HL-60/S4 treated with phorbol 12-myristate 13-acetate at 8.2 ng/mL for 4 days and 3 days (cell line): ENCODE data around the gene MED16.

ENCODE experiments used
- in situ Hi-C: fragments of 300-500 bp; cut with MboI; formaldehyde crosslinking; loops from 2 replicates; pipeline ENCODE4 v1.15.0; 2022; ENCODE audit warnings: low sequenced_read_pairs

Gene MED16

GRCh38 chr19:913080-913748 is 20.2 kb upstream of the MED16 start, which contains the start of gene R3HDM4:
TSS of gene R3HDM4 (minus strand) at chr19:913219. CDS start at chr19:913157, 62 bp downstream.
- in situ Hi-C loops: loop anchor here (10.0 kb wide), 1 partner anchor 148 kb away; no protein-coding TSS in a partner anchor

GRCh38 chr19:912181-913079 is 19.4 kb upstream of the MED16 start:
- in situ Hi-C loops: loop anchor here (10.0 kb wide), 1 partner anchor 148 kb away; no protein-coding TSS in a partner anchor

GRCh38 chr19:911197-912033 is 18.4 kb upstream of the MED16 start:
- in situ Hi-C loops: loop anchor here (10.0 kb wide), 1 partner anchor 147 kb away; no protein-coding TSS in a partner anchor

GRCh38 chr19:907183-907853 is 14.3 kb upstream of the MED16 start:
- in situ Hi-C loops: no loop called here

GRCh38 chr19:906480-906879 is 13.5 kb upstream of the MED16 start:
- in situ Hi-C loops: no loop called here

GRCh38 chr19:904545-904944 is 11.6 kb upstream of the MED16 start:
- in situ Hi-C loops: no loop called here

- in situ Hi-C loops: no loop called here
Measured at GRCh38 chr19:903266-903797, 10.3 kb upstream of the MED16 start.

- in situ Hi-C loops: no loop called here
Measured at GRCh38 chr19:902446-903226, 9.6 kb upstream of the MED16 start.

- in situ Hi-C loops: no loop called here
Measured at GRCh38 chr19:902093-902370, 9.0 kb upstream of the MED16 start.

GRCh38 chr19:901216-902092 is 8.5 kb upstream of the MED16 start:
- in situ Hi-C loops: no loop called here

- in situ Hi-C loops: no loop called here
Measured at GRCh38 chr19:900302-901111, 7.5 kb upstream of the MED16 start.

GRCh38 chr19:900043-900301 is 7.0 kb upstream of the MED16 start:
- in situ Hi-C loops: no loop called here

GRCh38 chr19:899336-900042 is 6.5 kb upstream of the MED16 start:
- in situ Hi-C loops: no loop called here

GRCh38 chr19:898663-899062 is 5.7 kb upstream of the MED16 start:
- in situ Hi-C loops: no loop called here

- in situ Hi-C loops: no loop called here
Measured at GRCh38 chr19:897442-898039, 4.6 kb upstream of the MED16 start.

- in situ Hi-C loops: no loop called here
Measured at GRCh38 chr19:896999-897398, 4.0 kb upstream of the MED16 start.

- in situ Hi-C loops: no loop called here
Measured at GRCh38 chr19:896434-896833, 3.4 kb upstream of the MED16 start.
